ENCODE measurements around the gene NDRG3.
"Not testable (repeated sequence)": the region's sequence is repeated elsewhere in the genome, so short reads cannot be mapped to it uniquely, and the experiment has no call there.

NDRG3 gene

DNA sequence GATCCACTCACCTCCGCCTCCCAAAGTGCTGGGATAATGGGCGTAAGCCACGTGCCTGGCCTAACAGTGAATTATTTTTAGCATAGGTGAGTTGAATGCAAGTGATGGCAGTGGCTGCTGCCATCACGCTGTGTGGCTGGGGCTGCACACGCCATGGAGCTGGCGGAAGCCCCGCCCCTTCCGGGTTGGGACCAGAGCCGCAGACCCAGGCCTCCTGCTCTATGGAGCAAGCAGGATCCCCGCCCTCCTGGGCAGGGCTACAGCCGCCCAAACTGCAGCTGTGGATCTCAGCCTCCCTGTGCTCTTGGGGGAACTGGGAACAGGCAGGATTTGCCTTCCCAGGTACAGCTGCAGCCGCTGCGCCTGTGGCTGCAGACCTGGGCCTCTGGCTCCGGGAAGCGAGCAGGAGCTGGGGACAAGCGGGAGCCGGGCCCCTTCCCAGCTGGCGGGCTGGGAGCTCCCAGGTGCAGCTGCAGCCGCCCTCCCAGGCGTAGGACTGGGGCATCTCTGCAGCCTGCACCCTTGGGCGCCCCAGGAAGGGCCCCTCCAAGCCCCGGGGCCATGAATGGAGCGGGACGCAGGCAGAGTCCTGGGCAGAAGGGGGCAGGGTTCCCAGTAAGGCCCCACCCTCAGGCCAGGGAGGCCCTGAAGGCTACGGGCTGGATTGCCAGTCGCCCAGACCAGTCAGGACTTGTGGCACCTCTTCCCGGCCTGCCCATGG lies 69.0 kb downstream of the NDRG3 start:
- no peak overlapping the region for H3K4me3 ChIP-seq (IDR thresholded peaks at IDR 0.05; ENCODE audit: insufficient read depth, low read depth, low read length)
- no peak overlapping the region for H3K27ac ChIP-seq
- H3K36me3 ChIP-seq (ENCODE audit: insufficient read depth), result no peaks in the 10 kb centered on the region
- H4K20me1 ChIP-seq (ENCODE audit: insufficient read depth), result no peaks in the 10 kb centered on the region
- H3K4me1 ChIP-seq (ENCODE audit: low read depth, poor library complexity, severe bottlenecking), result no peaks in the 10 kb centered on the region
- no peaks in the 10 kb centered on the region for H3K27me3 ChIP-seq (ENCODE audit: insufficient read depth, low read depth)
- TF ChIP-seq, protein P1, sequence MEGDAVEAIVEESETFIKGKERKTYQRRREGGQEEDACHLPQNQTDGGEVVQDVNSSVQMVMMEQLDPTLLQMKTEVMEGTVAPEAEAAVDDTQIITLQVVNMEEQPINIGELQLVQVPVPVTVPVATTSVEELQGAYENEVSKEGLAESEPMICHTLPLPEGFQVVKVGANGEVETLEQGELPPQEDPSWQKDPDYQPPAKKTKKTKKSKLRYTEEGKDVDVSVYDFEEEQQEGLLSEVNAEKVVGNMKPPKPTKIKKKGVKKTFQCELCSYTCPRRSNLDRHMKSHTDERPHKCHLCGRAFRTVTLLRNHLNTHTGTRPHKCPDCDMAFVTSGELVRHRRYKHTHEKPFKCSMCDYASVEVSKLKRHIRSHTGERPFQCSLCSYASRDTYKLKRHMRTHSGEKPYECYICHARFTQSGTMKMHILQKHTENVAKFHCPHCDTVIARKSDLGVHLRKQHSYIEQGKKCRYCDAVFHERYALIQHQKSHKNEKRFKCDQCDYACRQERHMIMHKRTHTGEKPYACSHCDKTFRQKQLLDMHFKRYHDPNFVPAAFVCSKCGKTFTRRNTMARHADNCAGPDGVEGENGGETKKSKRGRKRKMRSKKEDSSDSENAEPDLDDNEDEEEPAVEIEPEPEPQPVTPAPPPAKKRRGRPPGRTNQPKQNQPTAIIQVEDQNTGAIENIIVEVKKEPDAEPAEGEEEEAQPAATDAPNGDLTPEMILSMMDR (conservative IDR thresholded peaks at IDR 0.05; ENCODE audit: low read depth, low read length), result no peak
- H2AFZ ChIP-seq (ENCODE audit: low read depth), result no peak overlapping the region
- no peak overlapping the region for H3K9ac ChIP-seq
- no peaks in the 10 kb centered on the region for H3K79me2 ChIP-seq (ENCODE audit: insufficient read depth, low read depth)
- H3K4me2 ChIP-seq, result no peak overlapping the region

DNA sequence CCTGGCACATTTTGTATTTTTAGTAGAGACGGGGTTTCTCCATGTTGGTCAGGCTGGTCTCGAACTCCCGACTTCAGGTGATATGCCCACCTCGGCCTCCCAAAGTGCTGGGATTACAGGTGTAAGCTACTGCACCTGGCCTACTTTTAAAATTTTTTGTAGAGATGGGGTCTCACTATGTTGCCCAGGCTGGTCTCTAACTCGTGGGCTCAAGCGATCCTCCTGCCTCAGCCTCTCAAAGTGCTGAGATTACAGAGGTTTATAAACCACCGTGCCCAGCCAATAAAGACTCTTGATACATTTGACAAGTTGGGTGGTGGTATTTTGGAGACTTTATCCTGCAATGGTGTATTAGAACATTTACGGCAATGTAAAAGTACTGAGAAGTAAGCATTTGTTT lies 70.3 kb downstream of the NDRG3 start:
- not testable (repeated sequence) for H4K20me1 ChIP-seq (ENCODE audit: insufficient read depth); H3K4me2 ChIP-seq; H3K9ac ChIP-seq; H3K27ac ChIP-seq; H3K4me1 ChIP-seq (ENCODE audit: low read depth, poor library complexity, severe bottlenecking); H3K79me2 ChIP-seq (ENCODE audit: insufficient read depth, low read depth); H2AFZ ChIP-seq (ENCODE audit: low read depth); H3K27me3 ChIP-seq (ENCODE audit: insufficient read depth, low read depth); H3K36me3 ChIP-seq (ENCODE audit: insufficient read depth); H3K4me3 ChIP-seq (IDR thresholded peaks at IDR 0.05; ENCODE audit: insufficient read depth, low read depth, low read length)

DNA sequence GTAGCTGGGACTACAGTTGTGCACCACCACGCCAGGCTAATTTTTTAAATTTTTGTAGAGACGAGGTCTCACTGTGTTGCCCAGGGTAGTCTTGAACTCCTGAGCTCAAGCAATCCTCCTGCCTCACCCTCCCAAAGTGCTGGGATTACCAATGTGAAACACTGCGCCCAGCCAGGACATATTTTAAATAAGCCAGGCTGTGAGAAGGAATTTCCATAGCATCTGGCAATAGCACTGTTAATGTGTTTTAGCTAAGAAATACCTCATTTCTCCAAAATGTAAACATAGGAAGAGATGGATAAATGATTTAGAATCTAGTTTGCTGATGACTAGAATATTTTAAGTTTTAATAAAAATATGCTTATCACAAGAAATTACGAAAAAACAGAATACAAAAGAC lies 72.9 kb downstream of the NDRG3 start:
- H3K9ac ChIP-seq, result no peak overlapping the region
- TF ChIP-seq, protein P1 (conservative IDR thresholded peaks at IDR 0.05; ENCODE audit: low read depth, low read length), result no peak
- no peaks in the 10 kb centered on the region for H3K27me3 ChIP-seq (ENCODE audit: insufficient read depth, low read depth)
- no peaks in the 10 kb centered on the region for H3K36me3 ChIP-seq (ENCODE audit: insufficient read depth)
- H3K27ac ChIP-seq, result no peak overlapping the region
- H3K79me2 ChIP-seq (ENCODE audit: insufficient read depth, low read depth), result no peaks in the 10 kb centered on the region
- no peaks in the 10 kb centered on the region for H3K4me1 ChIP-seq (ENCODE audit: low read depth, poor library complexity, severe bottlenecking)
- H4K20me1 ChIP-seq (ENCODE audit: insufficient read depth), result no peaks in the 10 kb centered on the region
- no peak overlapping the region for H2AFZ ChIP-seq (ENCODE audit: low read depth)
- H3K4me3 ChIP-seq (IDR thresholded peaks at IDR 0.05; ENCODE audit: insufficient read depth, low read depth, low read length), result no peak overlapping the region
- no peak overlapping the region for H3K4me2 ChIP-seq

DNA sequence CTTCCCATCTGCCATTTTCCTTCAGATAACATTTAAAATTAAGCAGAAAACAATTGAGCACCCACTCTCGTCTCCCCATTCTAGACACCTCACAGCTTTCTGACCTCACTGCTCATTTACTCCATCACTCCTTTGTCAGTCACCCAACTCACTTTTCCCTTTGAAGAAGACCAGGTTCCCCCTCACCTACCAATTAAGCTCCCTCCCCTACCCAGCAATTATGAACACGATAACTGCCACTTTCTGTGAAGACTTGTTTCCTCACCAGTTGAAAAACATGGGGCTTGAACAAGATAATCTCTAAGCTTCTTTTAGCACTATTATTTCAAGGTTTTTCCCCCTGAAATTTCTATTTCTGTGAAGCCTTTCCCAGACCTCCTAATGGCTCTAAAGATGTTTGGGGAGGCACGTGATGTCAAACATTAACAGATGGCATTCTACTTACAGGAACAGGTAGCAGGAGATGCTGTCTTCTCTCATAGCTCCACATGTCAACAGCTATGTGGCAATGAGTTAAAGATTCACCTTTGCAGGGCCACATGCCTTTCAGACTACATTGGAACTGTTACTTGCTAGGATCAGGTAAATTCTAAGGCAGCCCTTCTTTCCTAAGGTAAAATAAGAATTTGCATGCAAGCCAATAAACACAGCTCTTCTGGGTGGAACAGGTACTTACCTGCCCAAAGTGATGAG lies 75.1 kb downstream of the NDRG3 start:
- H3K79me2 ChIP-seq (ENCODE audit: insufficient read depth, low read depth), result no peaks in the 10 kb centered on the region
- H3K4me2 ChIP-seq, result no peak overlapping the region
- H4K20me1 ChIP-seq (ENCODE audit: insufficient read depth), result no peaks in the 10 kb centered on the region
- H3K27me3 ChIP-seq (ENCODE audit: insufficient read depth, low read depth), result no peaks in the 10 kb centered on the region
- no peak overlapping the region for H2AFZ ChIP-seq (ENCODE audit: low read depth)
- no peak overlapping the region for H3K4me3 ChIP-seq (IDR thresholded peaks at IDR 0.05; ENCODE audit: insufficient read depth, low read depth, low read length)
- no peaks in the 10 kb centered on the region for H3K4me1 ChIP-seq (ENCODE audit: low read depth, poor library complexity, severe bottlenecking)
- TF ChIP-seq, protein P1 (conservative IDR thresholded peaks at IDR 0.05; ENCODE audit: low read depth, low read length), result no peak
- H3K9ac ChIP-seq, result no peak overlapping the region
- H3K36me3 ChIP-seq (ENCODE audit: insufficient read depth), result no peaks in the 10 kb centered on the region
- H3K27ac ChIP-seq, result no peak overlapping the region

DNA sequence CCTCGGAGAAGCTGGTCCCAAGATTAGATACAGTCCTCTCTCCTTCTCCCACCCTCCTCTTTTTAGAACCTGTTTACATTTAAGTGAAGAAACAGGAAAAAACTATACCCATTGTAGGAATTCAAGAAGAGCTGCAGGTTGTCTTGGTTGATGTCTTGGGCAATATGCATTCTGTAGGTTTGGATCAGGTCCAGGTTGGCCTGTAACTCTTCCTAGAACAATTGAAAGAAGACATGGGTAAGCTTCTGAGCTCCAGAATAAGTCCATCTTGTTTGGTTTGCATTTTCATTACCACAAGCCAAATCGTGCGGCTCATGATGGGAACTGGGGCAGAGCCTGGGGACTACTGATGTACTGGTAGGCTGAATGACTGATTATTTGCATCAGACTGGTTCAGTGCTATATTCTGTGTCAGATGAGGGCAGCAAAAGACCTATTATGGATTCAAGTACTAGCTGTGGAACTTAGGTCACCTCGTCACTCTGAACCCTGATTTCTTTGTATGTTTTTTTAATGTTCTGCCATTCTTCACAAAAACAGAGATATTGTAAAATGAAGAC lies 79.6 kb downstream of the NDRG3 start:
- TF ChIP-seq, protein P1 (conservative IDR thresholded peaks at IDR 0.05; ENCODE audit: low read depth, low read length), result no peak
- Histone ChIP-seq H4K20me1 (ENCODE audit: insufficient read depth) (no peaks in the 10 kb centered on the region), H3K27me3 (ENCODE audit: insufficient read depth, low read depth) (no peaks in the 10 kb centered on the region)

More for the DNA sequence above, 79.6 kb downstream of the NDRG3 start:
- H3K4me1 ChIP-seq (ENCODE audit: low read depth, poor library complexity, severe bottlenecking), result no peaks in the 10 kb centered on the region
- H3K9ac ChIP-seq, result no peak overlapping the region
- no peaks in the 10 kb centered on the region for H3K79me2 ChIP-seq (ENCODE audit: insufficient read depth, low read depth)
- no peaks in the 10 kb centered on the region for H3K36me3 ChIP-seq (ENCODE audit: insufficient read depth)
- H2AFZ ChIP-seq (ENCODE audit: low read depth), result no peak overlapping the region
- no peak overlapping the region for H3K27ac ChIP-seq
- H3K4me3 ChIP-seq (IDR thresholded peaks at IDR 0.05; ENCODE audit: insufficient read depth, low read depth, low read length), result no peak overlapping the region
- no peak overlapping the region for H3K4me2 ChIP-seq

Measured in KMS-11 (cell line).